A172 (cell line): ENCODE data around the gene LCNL1. TPM values are rescaled to one million over a fixed set of nuclear protein-coding genes. Genes with fewer than 3 reads are reported as not detected.

Experiments used
- DNase-seq: peaks from one replicate; pipeline ENCODE4 v3.0.0-alpha.2; 2015; ENCODE audit warnings: low spot score
- total RNA-seq: library from RNA; depleted of rRNA; stranded (reverse); fragments of >200 nt; shearing (Covaris generic); gene quantifications from 2 replicates; pipeline ENCODE4 v1.2.3, GENCODE V29; 2014

The LCNL1 gene
- total RNA-seq, 1 experiment from 2014 or later: not detected

DNA sequence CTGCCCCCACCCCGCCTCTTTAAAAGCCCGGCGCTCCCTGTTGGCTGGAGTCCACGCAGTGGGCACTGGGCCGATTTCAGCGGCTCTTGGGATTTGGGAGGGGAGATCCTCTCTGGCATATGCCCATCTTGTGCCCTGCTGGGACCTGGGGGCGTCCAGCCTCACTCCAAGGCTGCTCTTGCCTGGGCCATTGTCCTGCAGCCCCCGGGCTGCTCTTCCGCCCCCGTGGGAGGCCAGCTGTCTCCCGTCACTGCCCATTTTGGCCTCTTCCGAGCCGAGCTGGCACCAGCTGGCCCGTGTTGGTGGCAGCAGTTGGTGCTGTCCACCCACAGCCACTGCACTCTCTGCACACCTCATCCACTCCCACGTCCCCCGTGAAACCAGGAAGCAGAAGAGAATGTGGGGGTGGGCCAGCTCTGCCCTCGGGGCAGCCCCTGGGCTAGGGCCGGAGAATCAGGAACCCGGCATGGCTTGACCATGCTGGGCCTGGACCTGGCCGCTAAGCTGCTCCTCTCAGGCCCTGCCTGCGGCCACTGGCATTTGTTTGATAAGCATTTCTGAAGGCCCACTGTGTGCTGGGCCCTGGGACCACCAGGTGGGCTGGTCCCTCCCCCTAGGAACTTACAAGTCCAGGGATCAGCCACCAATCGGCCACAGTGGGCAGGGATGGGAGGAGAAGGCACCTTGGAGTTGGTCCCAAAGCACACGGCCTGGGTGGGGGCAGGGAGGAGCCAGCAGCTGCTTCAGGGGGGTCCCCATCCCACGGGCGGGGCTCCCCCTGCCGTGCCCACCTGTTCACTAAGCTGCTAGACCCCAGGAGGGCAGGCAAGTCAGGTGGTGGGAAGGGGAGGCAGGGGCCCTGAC is 35.5 kb upstream of the LCNL1 start:
- no peak for DNase-seq

DNA sequence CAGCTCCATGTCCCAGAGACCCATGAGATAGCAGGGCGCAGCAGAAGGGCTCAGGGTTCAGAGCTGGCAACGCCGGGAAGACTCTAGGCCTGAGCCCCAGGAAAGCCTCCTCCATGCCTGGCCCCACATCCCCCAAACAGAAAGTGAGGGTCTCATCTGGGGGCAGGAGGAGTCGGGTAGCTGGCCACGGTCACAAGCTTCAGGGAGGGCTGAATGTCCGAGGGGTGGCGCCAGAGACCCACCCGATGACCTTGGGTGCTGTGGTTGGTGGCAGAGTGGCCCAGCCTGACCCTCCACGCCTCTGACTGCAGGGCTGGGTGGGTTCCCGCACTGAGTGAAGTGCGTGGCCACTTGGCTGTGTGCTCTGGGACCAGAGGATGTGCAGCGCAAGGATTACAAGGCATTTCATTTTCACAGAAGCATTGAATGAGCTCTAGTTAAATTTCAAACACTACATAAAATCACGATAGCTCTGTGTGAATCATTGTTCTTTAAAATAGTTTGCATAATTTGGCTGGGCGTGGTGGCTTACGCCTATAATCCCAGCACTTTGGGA is 34.8 kb upstream of the LCNL1 start:
- peak; percentile 69 for DNase-seq

DNA sequence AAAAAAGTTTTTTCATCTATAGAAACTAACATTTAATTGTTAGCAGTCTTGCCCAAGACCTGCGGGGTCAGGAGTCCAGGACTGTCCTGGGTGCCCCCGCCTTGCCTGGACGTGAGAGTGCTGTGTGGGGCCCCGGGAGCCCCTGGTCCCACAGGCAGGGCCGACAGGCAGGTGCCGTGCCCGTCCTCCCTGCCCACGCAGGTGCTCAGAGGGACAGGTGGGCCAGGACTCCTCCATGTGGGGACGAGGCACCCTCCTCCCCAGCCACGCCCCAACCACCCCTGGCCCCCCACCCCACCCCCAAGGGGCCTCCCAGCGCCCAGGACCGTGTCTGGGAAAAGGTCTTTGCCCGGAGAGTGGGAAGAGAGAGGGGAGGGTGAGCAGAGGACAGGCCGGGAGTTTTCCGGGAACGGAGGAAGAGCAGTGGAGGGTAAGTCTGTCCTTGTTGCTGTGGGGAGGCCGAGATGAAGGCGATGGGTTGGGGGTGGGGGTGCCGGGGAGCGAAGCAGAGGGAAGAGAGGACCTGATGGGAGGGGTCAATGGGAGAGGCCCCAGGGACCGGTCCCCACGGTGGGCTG is 33.5 kb upstream of the LCNL1 start:
- DNase-seq: no peak

DNA sequence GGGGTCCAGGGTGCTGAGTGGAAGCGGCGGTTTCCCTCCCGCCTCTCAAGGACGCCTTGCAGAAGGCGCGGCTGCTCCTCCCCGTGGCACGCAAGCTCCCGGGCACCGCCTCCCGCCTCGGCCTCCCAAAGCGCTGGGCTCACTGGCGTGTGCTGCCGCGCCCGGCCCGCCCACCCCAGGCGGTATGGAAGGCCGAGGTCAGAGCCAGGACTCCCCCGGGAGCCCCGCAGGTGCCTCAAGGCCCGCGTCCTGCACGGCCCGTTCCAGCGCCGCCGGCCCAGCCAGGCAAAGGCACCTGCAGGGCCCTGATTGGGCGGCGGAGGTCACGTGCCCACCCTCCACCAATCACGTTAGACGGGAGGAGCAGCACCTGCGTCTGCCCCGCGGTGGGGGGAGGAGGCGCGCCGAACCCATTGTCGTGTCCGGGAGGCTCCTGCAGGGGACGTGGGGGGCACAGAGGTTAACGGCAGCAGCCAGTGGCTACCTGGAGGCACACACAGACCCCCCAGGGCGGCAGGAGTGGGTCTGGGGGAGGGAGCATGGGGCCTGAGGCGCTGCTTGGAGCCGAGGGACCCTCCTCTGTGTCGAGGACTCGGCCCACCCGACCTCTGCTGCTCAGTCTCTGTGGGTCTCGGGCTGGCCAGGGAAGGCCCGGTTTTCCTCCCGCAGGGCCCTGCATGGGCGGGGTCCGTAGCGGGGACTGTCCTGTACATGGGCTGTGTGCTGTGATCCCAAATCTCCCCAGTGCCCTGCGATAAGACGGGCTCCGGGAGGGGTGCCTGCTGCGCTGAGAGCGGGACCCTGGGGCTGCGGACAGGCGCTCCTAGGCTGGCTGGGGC is 32.8 kb upstream of the LCNL1 start:
- peak; percentile 95 for DNase-seq

DNA sequence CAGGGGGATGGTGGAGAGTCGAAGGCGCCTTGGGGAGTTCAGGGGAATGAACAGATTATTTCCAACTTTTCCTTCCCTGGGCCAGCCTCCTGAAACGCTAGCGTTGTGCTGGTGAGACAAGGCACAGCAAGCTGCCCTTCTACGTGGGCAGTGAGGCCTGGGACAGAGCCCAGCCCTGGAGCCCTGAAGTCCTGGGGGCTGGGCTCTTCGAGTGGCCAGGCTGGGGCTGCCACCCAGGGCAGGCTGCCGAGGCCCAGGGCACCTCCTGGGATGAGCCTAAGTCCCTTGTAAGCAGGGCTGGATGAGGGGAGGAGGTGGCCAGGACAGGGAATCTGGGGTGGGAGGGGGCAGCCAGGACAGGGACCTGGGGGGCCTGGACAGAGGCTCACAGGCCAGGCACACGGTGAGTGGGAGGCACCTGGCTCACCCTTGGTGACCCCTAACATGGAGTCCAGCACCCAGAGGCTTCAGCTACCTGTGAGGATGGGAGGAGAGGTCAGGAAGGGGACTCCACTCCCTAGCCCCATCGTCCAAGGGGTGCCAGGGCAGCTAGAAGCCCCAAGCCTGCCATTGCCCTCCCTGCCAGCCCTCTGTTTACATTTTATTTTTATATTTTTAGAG is 32.0 kb upstream of the LCNL1 start:
- DNase-seq: peak; percentile 28

DNA sequence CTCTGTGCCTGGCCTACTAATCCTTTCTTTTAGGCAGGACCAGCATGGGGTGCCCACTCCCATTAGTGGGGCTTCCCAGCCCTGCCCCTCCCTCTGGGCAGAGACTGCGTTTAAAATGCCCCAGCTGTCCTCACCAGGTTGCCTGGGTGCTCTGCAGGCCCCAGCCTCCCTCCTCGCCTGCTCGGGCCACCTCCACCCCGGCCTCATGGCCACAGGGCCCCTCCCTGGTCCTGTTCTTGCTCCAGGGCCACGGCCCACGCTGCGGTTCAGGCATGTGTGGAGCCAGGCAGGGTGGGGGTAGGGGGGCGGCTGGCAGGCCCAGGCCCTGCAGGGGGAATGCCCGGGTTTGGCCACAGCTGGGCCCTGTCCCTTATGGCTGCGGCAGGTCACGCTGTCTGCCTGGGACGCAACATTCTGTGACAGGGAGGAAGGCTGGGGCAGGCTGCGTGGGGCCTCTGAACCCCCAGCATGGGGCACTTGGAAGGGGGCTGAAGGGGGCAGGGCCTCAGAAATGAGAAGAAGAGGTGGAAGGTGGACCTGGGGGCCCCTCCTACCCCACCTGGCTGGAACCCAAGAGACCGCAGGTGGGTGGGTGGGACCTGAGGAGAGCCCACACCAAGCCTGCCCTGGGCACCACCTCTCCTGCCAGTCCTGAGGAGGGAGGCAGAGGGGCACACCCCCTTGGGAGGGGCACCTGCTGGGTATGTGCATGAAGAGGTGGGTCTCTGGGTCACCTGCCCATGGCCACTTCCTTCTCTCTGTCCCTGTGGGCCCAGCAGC is 31.1 kb upstream of the LCNL1 start, which contains the start of gene LCN12:
Gene LCN12, plus strand, starts transcription at position 733 of the 780 bp plus-strand sequence. CDS start 55 bp downstream, outside the sequence.
- DNase-seq: no peak

DNA sequence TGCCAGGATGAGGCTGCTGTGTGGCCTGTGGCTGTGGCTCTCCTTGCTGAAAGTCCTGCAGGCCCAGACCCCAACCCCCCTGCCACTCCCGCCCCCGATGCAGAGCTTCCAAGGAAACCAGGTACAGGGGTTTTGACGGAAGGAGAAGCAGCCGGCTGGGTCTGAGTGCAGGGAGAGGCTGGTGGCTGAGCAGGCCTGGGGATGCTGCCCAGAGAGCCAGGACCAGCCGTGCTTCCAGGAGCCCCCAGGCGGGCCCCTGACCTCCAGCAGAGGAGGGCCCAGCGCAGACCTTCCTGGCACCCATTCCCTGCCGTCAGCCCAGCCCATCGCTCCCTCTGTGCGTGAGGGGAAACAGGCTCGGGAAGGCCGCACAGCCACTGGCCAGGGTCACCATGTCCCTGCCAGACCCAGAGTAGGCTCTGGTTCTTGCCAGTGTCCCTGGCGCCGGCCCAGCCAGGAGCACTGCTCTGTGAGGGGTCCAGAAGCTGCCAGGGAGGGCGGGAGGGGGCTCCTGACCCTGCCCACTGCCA is 30.4 kb upstream of the LCNL1 start:
- DNase-seq: no peak

DNA sequence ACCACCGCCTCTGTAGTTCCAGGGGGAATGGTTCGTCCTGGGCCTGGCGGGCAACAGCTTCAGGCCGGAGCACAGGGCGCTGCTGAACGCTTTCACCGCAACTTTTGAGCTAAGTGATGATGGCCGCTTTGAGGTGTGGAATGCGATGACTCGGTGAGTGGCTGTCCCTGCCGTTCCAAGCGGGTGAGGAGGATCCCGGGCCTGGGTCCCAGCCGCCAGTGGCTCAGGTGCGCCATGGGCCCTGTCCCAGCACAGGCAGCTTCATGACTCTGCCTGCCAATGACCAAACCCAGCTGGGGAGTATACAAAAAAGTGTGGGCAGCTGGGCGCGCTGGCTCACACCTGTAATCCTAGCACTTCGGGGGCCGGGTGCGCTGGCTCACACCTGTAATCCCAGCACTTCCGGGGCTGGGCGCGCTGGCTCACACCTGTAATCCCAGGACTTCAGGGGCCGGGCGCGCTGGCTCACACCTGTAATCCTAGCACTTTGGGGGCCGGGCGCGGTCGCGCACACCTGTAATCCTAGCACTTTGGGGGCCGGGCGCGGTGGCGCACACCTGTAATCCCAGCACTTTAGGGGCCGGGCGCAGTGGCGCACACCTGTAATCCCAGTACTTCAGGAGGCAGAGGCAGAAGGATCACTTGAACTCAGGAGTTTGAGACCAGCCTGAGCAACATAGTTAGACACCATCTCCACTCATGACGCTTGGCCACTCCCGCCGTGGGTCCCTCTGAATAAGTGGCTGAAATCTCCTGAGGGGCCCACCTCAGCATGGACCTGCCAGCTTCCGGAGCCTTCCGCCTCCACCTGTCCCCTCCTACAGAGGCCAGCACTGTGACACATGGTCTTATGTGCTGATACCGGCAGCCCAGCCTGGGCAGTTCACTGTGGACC is 29.7 kb upstream of the LCNL1 start:
- no peak for DNase-seq

DNA sequence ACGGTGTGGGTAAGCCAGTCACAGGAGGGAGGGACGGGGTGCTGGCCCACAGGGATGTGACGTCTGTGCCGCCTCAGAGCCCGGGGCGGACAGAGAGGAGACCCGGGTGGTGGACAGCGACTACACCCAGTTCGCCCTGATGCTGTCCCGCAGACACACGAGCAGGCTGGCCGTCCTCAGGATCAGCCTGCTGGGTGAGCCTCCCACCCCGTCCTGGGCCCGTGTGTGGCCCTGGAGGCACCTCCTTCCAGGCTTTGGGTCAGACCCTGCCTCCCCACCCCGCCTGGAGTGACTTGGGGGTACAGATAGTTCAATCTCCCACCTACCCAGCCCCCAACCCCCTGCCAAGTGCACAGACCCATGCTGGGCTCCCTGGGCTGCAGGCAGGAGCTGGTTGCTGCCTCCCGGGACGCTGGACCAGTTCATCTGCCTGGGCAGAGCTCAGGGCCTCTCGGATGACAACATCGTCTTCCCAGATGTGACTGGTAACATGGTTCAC is 29.0 kb upstream of the LCNL1 start:
- DNase-seq: no peak

DNA sequence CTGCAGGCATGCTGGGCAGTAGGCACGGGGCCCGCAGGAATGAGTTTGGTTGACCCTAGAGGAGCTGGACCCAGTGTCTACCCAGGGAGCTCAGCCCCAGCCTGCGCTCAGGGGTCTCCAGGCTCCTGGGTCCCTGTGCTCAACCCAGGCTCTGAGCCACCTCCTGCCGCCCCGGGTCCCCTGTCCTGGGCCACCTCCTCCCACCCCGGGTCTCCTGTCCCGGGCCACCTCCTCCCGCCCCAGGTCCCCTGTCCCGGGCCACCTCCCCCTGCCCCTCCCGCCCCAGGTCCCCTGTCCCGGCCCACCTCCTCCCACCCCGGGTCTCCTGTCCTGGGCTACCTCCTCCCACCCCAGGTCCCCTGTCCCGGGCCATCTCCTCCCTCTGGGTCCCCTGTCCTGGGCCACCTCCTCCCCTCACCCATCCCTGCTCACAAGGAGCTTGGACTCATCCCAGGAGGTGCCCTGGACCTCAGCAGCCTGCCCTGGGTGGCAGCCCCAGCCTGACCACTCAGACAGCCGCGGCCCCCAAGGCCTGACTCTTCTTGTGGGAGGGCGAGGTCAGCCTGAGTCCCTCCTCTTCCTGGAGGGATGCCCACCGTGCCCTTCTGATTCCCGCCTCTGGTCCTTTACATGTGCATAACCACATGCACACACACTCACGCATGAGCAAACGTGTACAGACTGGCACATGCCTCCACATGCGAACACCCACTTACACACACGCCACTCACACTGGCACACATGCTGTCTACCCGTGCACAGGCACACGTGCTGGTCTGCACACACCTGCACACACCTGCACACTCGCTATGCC is 28.3 kb upstream of the LCNL1 start:
- DNase-seq: no peak

DNA sequence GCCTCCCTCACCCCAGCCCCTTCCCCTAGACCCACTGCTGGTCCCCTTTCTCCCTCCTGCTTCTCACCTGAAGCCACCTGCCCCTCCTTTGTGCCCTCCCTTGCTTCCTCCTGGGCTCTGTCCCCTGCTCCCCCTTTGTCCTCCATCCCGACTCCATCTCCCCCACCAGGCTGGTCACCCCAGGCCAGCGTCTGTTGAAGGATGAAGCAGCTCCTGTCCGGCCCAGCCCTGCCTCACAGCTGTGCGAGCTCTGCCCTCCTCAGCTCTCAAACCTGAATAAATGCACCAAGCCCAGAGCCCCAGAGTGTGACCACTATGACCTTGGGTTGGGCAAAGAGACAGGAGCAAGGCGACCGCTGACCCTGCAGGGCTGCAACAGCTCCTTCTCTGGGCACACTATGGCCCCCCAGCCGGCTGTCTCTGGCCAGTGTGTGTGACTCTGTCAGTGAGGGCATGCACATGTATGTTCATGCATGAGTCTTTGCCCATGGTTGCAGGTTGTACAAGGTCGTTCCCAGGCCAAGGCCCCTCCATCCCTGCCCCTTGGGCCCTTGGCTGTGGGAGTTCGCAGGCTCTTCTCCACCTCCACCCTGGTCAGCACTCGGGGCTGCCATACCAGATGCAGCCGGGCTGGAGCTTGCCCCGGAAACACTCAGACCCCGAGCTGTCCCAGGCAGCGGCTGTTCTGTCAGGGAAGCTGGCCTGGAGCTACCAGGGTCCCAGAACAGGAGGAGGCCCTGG is 27.4 kb upstream of the LCNL1 start:
- DNase-seq: no peak

DNA sequence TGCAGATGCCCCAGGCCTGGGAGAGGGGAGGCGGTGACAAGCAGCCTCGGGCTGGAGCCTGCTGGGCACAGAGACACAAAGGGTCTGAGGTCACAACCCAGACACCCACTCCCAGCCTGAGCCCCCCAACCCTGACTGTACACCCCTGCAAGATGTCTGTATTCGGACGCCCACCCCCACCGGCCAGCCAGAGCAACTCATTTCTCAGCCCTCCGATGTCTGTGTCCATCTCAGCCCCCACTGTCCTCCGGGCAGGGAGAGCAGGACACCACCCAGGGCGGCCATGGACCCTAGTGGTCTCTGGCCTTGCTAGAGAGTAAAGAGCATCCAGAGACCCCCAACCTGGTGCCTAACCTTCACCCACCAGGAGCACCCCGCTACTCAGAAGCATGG is 26.9 kb upstream of the LCNL1 start:
- DNase-seq: no peak

DNA sequence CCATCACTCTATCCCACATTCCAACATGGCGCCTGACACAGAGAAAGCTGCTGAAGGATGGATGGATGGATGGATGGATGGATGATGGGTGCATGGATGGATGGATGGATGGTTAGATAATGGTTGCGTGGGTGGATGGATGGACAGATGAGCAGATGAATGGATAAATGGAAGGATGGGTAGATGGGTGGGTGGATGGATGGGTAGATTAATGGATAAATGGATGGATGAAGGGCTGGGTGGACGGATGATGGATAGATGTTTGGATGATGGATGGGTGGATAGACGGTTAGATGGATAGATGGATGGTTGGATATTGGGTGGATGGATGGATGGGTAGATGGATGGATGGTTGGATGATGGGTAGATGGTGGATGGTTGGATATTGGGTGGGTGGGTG is 26.2 kb upstream of the LCNL1 start:
- no peak for DNase-seq

DNA sequence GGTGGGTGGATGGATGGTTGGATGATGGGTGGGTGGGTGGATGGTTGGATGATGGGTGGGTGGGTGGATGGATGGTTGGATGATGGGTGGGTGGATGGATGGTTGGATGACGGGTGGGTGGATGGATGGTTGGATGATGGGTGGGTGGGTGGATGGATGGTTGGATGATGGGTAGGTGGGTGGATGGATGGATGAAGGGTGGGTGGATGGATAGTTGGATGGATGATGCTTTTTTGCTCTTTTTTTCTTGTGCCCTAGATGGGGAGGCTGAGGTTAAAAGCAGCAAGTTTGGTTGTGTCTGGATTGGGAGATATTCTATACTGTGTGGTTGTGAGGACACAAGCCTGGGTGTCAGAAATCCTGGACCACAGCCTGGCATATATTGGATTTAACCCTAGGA is 25.3 kb upstream of the LCNL1 start:
- DNase-seq: no peak

DNA sequence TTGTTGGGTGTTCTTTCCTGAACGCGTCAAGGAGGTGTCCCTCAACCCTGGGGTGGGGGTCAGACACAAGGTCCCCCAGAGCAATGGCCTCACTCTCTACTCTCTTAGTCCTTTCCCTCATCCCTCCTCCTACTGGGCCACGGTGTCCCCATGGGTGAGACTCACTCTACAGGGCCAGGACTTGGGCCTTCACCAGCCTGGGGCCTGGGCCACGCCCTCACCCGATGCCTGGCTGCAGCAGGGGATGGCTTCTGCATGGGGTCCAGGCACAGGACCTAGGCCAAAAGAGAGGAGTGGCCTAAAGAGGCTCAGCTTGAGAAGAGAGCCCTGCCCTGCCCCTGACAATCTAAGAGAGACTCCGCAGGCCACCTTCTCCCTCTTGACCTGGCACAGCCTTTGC is 24.9 kb upstream of the LCNL1 start:
- no peak for DNase-seq

DNA sequence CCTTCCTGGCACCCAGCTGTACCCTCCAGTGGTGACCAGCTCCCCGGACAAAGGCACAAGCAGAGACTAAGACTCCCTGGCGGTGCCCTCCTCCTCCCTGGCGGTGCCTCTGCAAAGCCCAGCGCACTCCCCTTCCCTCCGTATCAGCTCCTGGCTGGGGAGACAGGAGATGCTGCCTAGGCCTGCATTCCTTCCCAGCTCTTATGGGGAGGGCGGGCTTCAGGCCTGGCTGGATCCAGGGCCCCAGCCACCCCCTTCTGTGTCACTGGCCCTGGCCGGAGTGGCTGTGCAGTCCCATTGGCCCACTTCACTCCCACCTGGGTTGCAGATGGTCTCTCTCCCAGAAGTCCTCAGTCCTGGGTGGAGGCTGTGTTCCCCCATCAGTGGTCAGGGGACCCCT is 24.3 kb upstream of the LCNL1 start:
- no peak for DNase-seq

DNA sequence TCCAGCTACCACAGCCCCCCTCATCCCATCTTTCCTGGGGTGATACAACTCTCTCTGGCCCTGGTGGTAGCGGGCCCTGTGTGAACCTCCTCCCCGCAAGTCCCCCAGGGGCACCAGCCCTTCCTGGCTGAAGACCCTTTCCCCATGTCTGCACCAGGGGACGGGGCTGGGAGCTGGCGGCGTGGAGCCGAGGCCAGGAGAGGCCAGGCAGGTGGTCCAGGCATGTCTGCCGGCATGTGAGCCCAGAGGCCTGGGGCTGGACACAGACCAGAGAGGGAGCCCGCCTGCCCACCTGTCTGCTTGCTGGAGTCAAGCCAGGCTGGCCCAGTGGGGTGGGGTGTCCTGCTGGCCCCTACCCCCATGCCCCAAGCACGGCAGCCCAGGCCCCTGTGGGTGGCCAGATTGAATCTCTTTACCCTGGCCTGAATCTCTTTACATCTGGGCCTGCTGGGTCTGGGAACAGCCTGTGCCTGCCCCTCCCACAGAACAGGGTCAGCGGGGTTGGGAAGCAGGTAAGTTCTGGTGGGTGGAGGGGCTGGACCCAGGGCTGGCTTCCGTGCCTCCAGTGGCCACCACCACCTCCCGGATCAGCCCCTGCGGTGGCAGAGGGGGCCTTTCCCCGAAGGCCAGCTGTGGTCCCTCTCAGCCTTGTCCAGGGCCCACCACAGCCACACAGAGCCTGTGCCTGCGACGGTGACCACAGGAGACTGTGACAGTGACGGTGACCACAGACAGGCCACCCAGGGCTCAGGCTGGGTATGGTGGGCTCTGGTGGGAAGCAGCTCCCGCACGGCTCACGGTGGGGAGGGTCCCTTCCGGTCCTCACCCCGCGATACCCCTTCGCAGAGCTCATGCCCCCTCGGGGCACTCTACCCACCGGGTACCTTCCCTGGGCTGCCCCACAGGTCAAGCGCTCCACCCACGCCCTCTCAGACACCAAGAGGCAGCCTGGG is 23.6 kb upstream of the LCNL1 start:
- DNase-seq: no peak
